ENCODE data around the gene ABLIM3. TPM values are rescaled to one million over a fixed set of nuclear protein-coding genes. Genes with fewer than 3 reads are reported as not detected.

ABLIM3 gene
- total RNA-seq, 1 donor, result 32.8 TPM

GRCh38 chr5:149161850-149162249 is 20.6 kb downstream of the ABLIM3 start:
- no peak for TF ChIP-seq CTCF (IDR thresholded peaks at IDR 0.05; ENCODE audit: insufficient read depth, low read depth, low read length)
- DNase-seq (ENCODE audit: low read depth), result no peak
- H3K4me3 ChIP-seq (ENCODE audit: low read depth, low read length), result no peak overlapping the region

GRCh38 chr5:149162401-149163084 is 21.2 kb downstream of the ABLIM3 start:
- TF ChIP-seq CTCF (IDR thresholded peaks at IDR 0.05; ENCODE audit: insufficient read depth, low read depth, low read length), result no peak
- DNase-seq (ENCODE audit: low read depth), result peak; percentile 52
- no peak overlapping the region for H3K4me3 ChIP-seq (ENCODE audit: low read depth, low read length)

- no peak for DNase-seq (ENCODE audit: low read depth)
- no peak for TF ChIP-seq CTCF (IDR thresholded peaks at IDR 0.05; ENCODE audit: insufficient read depth, low read depth, low read length)
- H3K4me3 ChIP-seq (ENCODE audit: low read depth, low read length), result no peak overlapping the region
These were observed 23.4 kb downstream of the ABLIM3 start for GRCh38 chr5:149164731-149165130.

- DNase-seq (ENCODE audit: low read depth), result no peak
- H3K4me3 ChIP-seq (ENCODE audit: low read depth, low read length), result no peak overlapping the region
- TF ChIP-seq CTCF (IDR thresholded peaks at IDR 0.05; ENCODE audit: insufficient read depth, low read depth, low read length), result no peak
These were observed 24.8 kb downstream of the ABLIM3 start for GRCh38 chr5:149166128-149166527.

- DNase-seq (ENCODE audit: low read depth), result no peak
- H3K4me3 ChIP-seq (ENCODE audit: low read depth, low read length), result no peak overlapping the region
- no peak for TF ChIP-seq CTCF (IDR thresholded peaks at IDR 0.05; ENCODE audit: insufficient read depth, low read depth, low read length)
These were observed 25.4 kb downstream of the ABLIM3 start for GRCh38 chr5:149166591-149167100.

- H3K4me3 ChIP-seq (ENCODE audit: low read depth, low read length), result no peak overlapping the region
- DNase-seq (ENCODE audit: low read depth), result no peak
- TF ChIP-seq CTCF (IDR thresholded peaks at IDR 0.05; ENCODE audit: insufficient read depth, low read depth, low read length), result no peak
These were observed 27.1 kb downstream of the ABLIM3 start for GRCh38 chr5:149168276-149168906.

All from fibroblast of villous mesenchyme (primary cell).